Neural cell (in vitro differentiated cells): ENCODE data around the gene FSHR. TPM values are rescaled to one million over a fixed set of nuclear protein-coding genes. Genes with fewer than 3 reads are reported as not detected.

ENCODE experiments used
- H2AFZ ChIP-seq: fragments of 200-600, 300-800 bp; sonication (generic), shearing (Covaris generic); 2 replicates; pipeline ENCODE4 v1.6.0; 2014; ENCODE audit warnings: low read depth, mild to moderate bottlenecking, antibody characterized with exemption, low read length, moderate library complexity
- H3F3A ChIP-seq: fragments of 200-600 bp; shearing (Covaris generic); 2 replicates; pipeline ENCODE4 v1.6.1; 2016; ENCODE audit warnings: mild to moderate bottlenecking, moderate library complexity, mixed read lengths, antibody characterized with exemption, low read length; ENCODE audit not compliant: insufficient read depth, poor library complexity, severe bottlenecking
- H3K27ac ChIP-seq: fragments of 200-600, 300-800 bp; sonication (generic), shearing (Covaris generic); 2 replicates; pipeline ENCODE4 v1.5.1; 2014; ENCODE audit warnings: mild to moderate bottlenecking, low read length, moderate library complexity
- H3K27me3 ChIP-seq: fragments of 300-800, 200-600 bp; sonication (generic), shearing (Covaris generic); 2 replicates; pipeline ENCODE4 v1.6.0; 2014; ENCODE audit warnings: mild to moderate bottlenecking, low read depth, low read length, moderate library complexity; ENCODE audit not compliant: insufficient read depth
- H3K36me3 ChIP-seq: fragments of 300-800, 200-600 bp; sonication (generic), shearing (Covaris generic); 2 replicates; pipeline ENCODE4 v1.5.1; 2014; ENCODE audit warnings: mild to moderate bottlenecking, antibody characterized with exemption, low read length, moderate library complexity; ENCODE audit not compliant: insufficient read depth
- H3K4me2 ChIP-seq: fragments of 300-800, 200-600 bp; sonication (generic), shearing (Covaris generic); 2 replicates; pipeline ENCODE4 v1.6.0; 2014; ENCODE audit warnings: mild to moderate bottlenecking, low read length
- H3K4me3 ChIP-seq: fragments of 300-800, 200-600 bp; sonication (generic), shearing (Covaris generic); 2 replicates; pipeline ENCODE4 v1.5.1; 2014; ENCODE audit warnings: mild to moderate bottlenecking, low read length, moderate library complexity
- H3K79me2 ChIP-seq: fragments of 200-600 bp; shearing (Covaris generic); replicated peaks from 2 replicates; pipeline ENCODE4 v1.6.0; 2014; ENCODE audit warnings: mild to moderate bottlenecking, low read length, moderate library complexity; ENCODE audit not compliant: insufficient read depth
- H3K9ac ChIP-seq: fragments of 300-800, 200-600 bp; sonication (generic), shearing (Covaris generic); 2 replicates; pipeline ENCODE4 v1.6.1; 2016; ENCODE audit warnings: mild to moderate bottlenecking, low read length, mixed read lengths
- H3K9me2 ChIP-seq: fragments of 200-600 bp; shearing (Covaris generic); 2 replicates; pipeline ENCODE4 v1.6.1; 2016; ENCODE audit warnings: mild to moderate bottlenecking, low read length, mixed read lengths; ENCODE audit not compliant: insufficient read depth
- H3K9me3 ChIP-seq: fragments of 200-600, 300-800 bp; sonication (generic), shearing (Covaris generic); 2 replicates; pipeline ENCODE4 v1.6.1; 2016; ENCODE audit warnings: mild to moderate bottlenecking, mixed run types, low read length, moderate library complexity, mixed read lengths
- H4K20me1 ChIP-seq: fragments of 200-600 bp; shearing (Covaris generic); 2 replicates; pipeline ENCODE4 v1.6.1; 2016; ENCODE audit warnings: mild to moderate bottlenecking, mixed run types; ENCODE audit not compliant: insufficient read depth
- CTCF ChIP-seq: fragments of 450-650 bp; IDR thresholded peaks from 2 replicates; pipeline ENCODE4 v1.5.1; 2014; ENCODE audit warnings: antibody characterized with exemption, mild to moderate bottlenecking, moderate library complexity; ENCODE audit not compliant: poor library complexity, severe bottlenecking
- EP300 ChIP-seq: fragments of 450-650 bp; conservative IDR thresholded peaks from 2 replicates; pipeline ENCODE4 v1.6.1; 2014; ENCODE audit warnings: antibody characterized with exemption, mild to moderate bottlenecking, moderate library complexity; ENCODE audit not compliant: poor library complexity, severe bottlenecking
- EZH2 ChIP-seq: fragments of 200-600, 300-800 bp; shearing (Covaris generic), sonication (generic); IDR thresholded peaks from 2 replicates; pipeline ENCODE4 v1.6.1; 2014; ENCODE audit warnings: antibody characterized with exemption, low read length, borderline replicate concordance, mild to moderate bottlenecking; ENCODE audit not compliant: insufficient read depth, poor library complexity, severe bottlenecking
- MXI1 ChIP-seq: fragments of 450-650 bp; conservative IDR thresholded peaks from 2 replicates; pipeline ENCODE4 v1.6.1; 2014; ENCODE audit warnings: antibody characterized with exemption, mild to moderate bottlenecking; ENCODE audit not compliant: poor library complexity, severe bottlenecking
- POLR2AphosphoS5 ChIP-seq: IDR thresholded peaks from 2 replicates; pipeline ENCODE4 v1.6.1; 2012
- RAD21 ChIP-seq: fragments of 450-650 bp; conservative IDR thresholded peaks from 2 replicates; pipeline ENCODE4 v1.6.1; 2014; ENCODE audit warnings: antibody characterized with exemption, mild to moderate bottlenecking, moderate library complexity
- REST ChIP-seq: IDR thresholded peaks from 2 replicates; pipeline ENCODE4 v1.6.1; 2012; ENCODE audit warnings: borderline replicate concordance
- SMC3 ChIP-seq: fragments of 450-650 bp; conservative IDR thresholded peaks from 2 replicates; pipeline ENCODE4 v1.6.1; 2014; ENCODE audit warnings: antibody characterized with exemption, mild to moderate bottlenecking, moderate library complexity; ENCODE audit not compliant: poor library complexity
- TAF1 ChIP-seq: IDR thresholded peaks from 2 replicates; pipeline ENCODE4 v1.6.1; 2012; ENCODE audit warnings: low read depth
- polyA plus RNA-seq: library from polyadenylated mRNA; depleted of rRNA; stranded (reverse); fragments of >200 nt; gene quantifications from 2 replicates; pipeline ENCODE4 v1.2.3, GENCODE V29; 2014

Gene FSHR
- polyA plus RNA-seq, 1 donor from 2014 or later, result not detected

GRCh38 chr2:49037197-49037596, 117.1 kb downstream of the FSHR start:
- Histone ChIP-seq H3K4me3 (no peak overlapping the region), H3K9me3 (no peaks in the 10 kb centered on the region), H3K4me2 (no peak overlapping the region), H3K79me2 (no peaks in the 10 kb centered on the region), H3K27ac (no peak overlapping the region), H3F3A (peaks cover 4% of the 10 kb centered on the region), H3K9me2 (no peaks in the 10 kb centered on the region), H3K9ac (no peak overlapping the region), H4K20me1 (no peaks in the 10 kb centered on the region), H2AFZ (no peak overlapping the region), H3K27me3 (no peaks in the 10 kb centered on the region), H3K36me3 (no peaks in the 10 kb centered on the region)
- TF ChIP-seq POLR2AphosphoS5 (no peak), EZH2 (no peak), CTCF (no peak), EP300 (no peak), MXI1 (no peak), RAD21 (no peak), REST (no peak), TAF1 (no peak), SMC3 (no peak)

- Histone ChIP-seq H3K4me2 (no peak overlapping the region), H3K9me2 (no peaks in the 10 kb centered on the region), H3K27me3 (no peaks in the 10 kb centered on the region), H3K36me3 (no peaks in the 10 kb centered on the region), H4K20me1 (no peaks in the 10 kb centered on the region), H3K79me2 (no peaks in the 10 kb centered on the region), H3K9me3 (no peaks in the 10 kb centered on the region), H2AFZ (no peak overlapping the region), H3K27ac (no peak overlapping the region), H3F3A (peaks cover 4% of the 10 kb centered on the region), H3K9ac (no peak overlapping the region), H3K4me3 (no peak overlapping the region)
- TF ChIP-seq EP300 (no peak), EZH2 (no peak), MXI1 (no peak)
Measured at GRCh38 chr2:49035481-49035880, 118.8 kb downstream of the FSHR start.
